Fibroblast of lung (primary cell): Measurements from ENCODE around the gene NT5C. TPM values are rescaled to one million over a fixed set of nuclear protein-coding genes. Genes with fewer than 3 reads are reported as not detected.

ENCODE experiments used
- DNase-seq, 2 donors: peaks; one replicate each; pipeline versions ENCODE4 v3.0.0 to v3.0.0-alpha.2; 2010; ENCODE audit warnings: low read depth in 2 of 2
- H2AFZ ChIP-seq: 2 replicates; pipeline ENCODE4 v1.5.1; 2012; ENCODE audit warnings: low read length, control low read depth, inconsistent platforms
- H3K27ac ChIP-seq: 2 replicates; pipeline ENCODE4 v1.5.1; 2011; ENCODE audit warnings: low read length, control low read depth; ENCODE audit not compliant: insufficient read depth
- H3K27me3 ChIP-seq: 2 replicates; pipeline ENCODE4 v1.5.1; 2011; ENCODE audit warnings: mild to moderate bottlenecking, low read length; ENCODE audit not compliant: control insufficient read depth, insufficient read depth
- H3K36me3 ChIP-seq: 2 replicates; pipeline ENCODE4 v1.5.1; 2011; ENCODE audit warnings: low read length; ENCODE audit not compliant: control insufficient read depth, insufficient read depth
- H3K4me1 ChIP-seq: 2 replicates; pipeline ENCODE4 v1.5.1; 2011; ENCODE audit warnings: low read length; ENCODE audit not compliant: control insufficient read depth, insufficient read depth; ENCODE audit errors: extremely low read depth
- H3K4me2 ChIP-seq: 2 replicates; pipeline ENCODE4 v1.5.1; 2011; ENCODE audit warnings: low read length, control low read depth; ENCODE audit not compliant: insufficient read depth; ENCODE audit errors: extremely low read depth
- H3K4me3 ChIP-seq, 4 experiments: fragments of 200-600 bp in 1 of 4; sonication (generic) in 1 of 4; replicated peaks in 1 of 4; 2 replicates each; pipeline ENCODE4 v1.5.1; 2011 to 2016; ENCODE audit warnings: low read length in 4 of 4, low read depth in 3 of 4, mild to moderate bottlenecking in 3 of 4, control low read depth in 2 of 4, inconsistent platforms in 1 of 4, mixed read lengths in 1 of 4; ENCODE audit not compliant: insufficient read depth in 1 of 4; ENCODE audit errors: control extremely low read depth in 1 of 4
- H3K79me2 ChIP-seq: 2 replicates; pipeline ENCODE4 v1.5.1; 2012; ENCODE audit warnings: mild to moderate bottlenecking, low read length, inconsistent platforms; ENCODE audit not compliant: control insufficient read depth, insufficient read depth
- H3K9ac ChIP-seq: 2 replicates; pipeline ENCODE4 v1.5.1; 2011; ENCODE audit warnings: mild to moderate bottlenecking, low read length, control low read depth; ENCODE audit not compliant: insufficient read depth
- H3K9me3 ChIP-seq: 2 replicates; pipeline ENCODE4 v1.5.1; 2012; ENCODE audit warnings: low read depth, low read length; ENCODE audit not compliant: control insufficient read depth, insufficient read depth
- H4K20me1 ChIP-seq: 2 replicates; pipeline ENCODE4 v1.5.1; 2011; ENCODE audit warnings: low read length; ENCODE audit not compliant: control insufficient read depth, insufficient read depth; ENCODE audit errors: extremely low read depth
- CTCF ChIP-seq, 2 donors: IDR thresholded peaks in 1 of 2; conservative IDR thresholded peaks in 1 of 2; 1 replicate in 1 of 2; 2 replicates in 1 of 2; pipeline ENCODE4 v1.5.1; 2011 to 2012; ENCODE audit warnings: low read length in 2 of 2, control low read depth in 1 of 2, inconsistent platforms in 1 of 2, low read depth in 1 of 2, mild to moderate bottlenecking in 1 of 2
- EZH2 ChIP-seq: IDR thresholded peaks from 2 replicates; pipeline ENCODE4 v1.5.1; 2012; ENCODE audit warnings: low read length, control low read depth, mild to moderate bottlenecking; ENCODE audit errors: missing control alignments
- polyA plus RNA-seq, 2 donors: library from polyadenylated mRNA; depleted of rRNA in 1 of 2; stranded (reverse) in 1 of 2; unstranded in 1 of 2; fragments of >200 nt; gene quantifications; 2 replicates each; pipeline ENCODE4 v1.2.1, GENCODE V29; 2011 to 2012; ENCODE audit warnings: missing spikeins in 1 of 2
- total RNA-seq: library from RNA; depleted of rRNA; stranded (reverse); fragments of >200 nt; gene quantifications from 2 replicates; pipeline ENCODE4 v1.2.1, GENCODE V29; 2014

NT5C gene
- total and polyA plus RNA-seq, 2 donors (not counting 1 experiment from before 2014, with no cell fraction given): 18.6 to 29.9 TPM

DNA sequence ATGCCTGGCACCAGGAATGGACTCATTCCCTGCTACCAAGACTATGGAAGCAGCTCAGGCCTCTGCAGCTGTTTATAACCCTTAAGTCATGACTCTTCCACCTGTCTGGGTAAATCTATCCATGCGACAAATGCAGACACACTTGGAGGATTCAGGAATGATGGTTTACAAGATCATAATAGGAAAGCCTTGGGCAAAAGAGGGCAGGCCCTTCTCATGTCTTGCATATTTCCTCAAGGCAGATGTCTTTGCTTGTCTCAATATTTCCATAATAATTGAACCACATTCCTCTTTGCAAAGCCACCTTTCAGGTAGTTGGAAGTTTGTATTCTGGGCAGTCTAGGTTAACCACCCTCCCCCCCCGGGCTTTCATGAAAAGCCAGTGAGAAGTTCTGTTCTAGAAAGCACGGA, 23.7 kb upstream of the NT5C start:
- Histone ChIP-seq H3K4me1 (peaks cover 8% of the 10 kb centered on the region), H3K4me2 (no peak overlapping the region), H4K20me1 (no peaks in the 10 kb centered on the region), H3K36me3 (no peaks in the 10 kb centered on the region), H3K9me3 (no peaks in the 10 kb centered on the region), H3K79me2 (peaks cover 41% of the 10 kb centered on the region), H3K9ac (no peak overlapping the region), H2AFZ (no peak overlapping the region), H3K4me3 (no peak overlapping the region), H3K27ac (no peak overlapping the region), H3K27me3 (no peaks in the 10 kb centered on the region)
- no peak for TF ChIP-seq EZH2
- no peak for TF ChIP-seq CTCF (conservative IDR thresholded peaks at IDR 0.05 in 1 of 2, IDR thresholded peaks at IDR 0.05 in 1 of 2; ENCODE audit: low read depth in 1 of 2, low read length in 2 of 2)
- DNase-seq: no peak

- TF ChIP-seq CTCF (conservative IDR thresholded peaks at IDR 0.05 in 1 of 2, IDR thresholded peaks at IDR 0.05 in 1 of 2; ENCODE audit: low read depth in 1 of 2, low read length in 2 of 2) (no peak), EZH2 (no peak)
- peak within 1 kb of the TSS; percentile 80 for H3K27ac ChIP-seq
- peak within 1 kb of the TSS; percentile 89 for H2AFZ ChIP-seq
- no peaks in the 10 kb centered on the region for H3K27me3 ChIP-seq
- H3K9ac ChIP-seq: peak within 1 kb of the TSS; percentile 93
- H3K4me3 ChIP-seq: peak within 1 kb of the TSS; percentile 89 to 96 (median 96)
- no peaks in the 10 kb centered on the region for H4K20me1 ChIP-seq
- peaks cover 8% of the 10 kb centered on the region for H3K4me1 ChIP-seq
- H3K36me3 ChIP-seq: no peaks in the 10 kb centered on the region
- H3K9me3 ChIP-seq: no peaks in the 10 kb centered on the region
- DNase-seq: peak; percentile 98 to 99
- H3K4me2 ChIP-seq: peak within 1 kb of the TSS; percentile 98
- peaks cover 48% of the 10 kb centered on the region for H3K79me2 ChIP-seq
These were observed 22.9 kb upstream of the NT5C start, which contains the start of gene JPT1 for GRCh38 chr17:75154195-75155106. JPT1 (minus strand) TSS chr17:75154512; CDS start chr17:75154397, 115 bp downstream.

DNA sequence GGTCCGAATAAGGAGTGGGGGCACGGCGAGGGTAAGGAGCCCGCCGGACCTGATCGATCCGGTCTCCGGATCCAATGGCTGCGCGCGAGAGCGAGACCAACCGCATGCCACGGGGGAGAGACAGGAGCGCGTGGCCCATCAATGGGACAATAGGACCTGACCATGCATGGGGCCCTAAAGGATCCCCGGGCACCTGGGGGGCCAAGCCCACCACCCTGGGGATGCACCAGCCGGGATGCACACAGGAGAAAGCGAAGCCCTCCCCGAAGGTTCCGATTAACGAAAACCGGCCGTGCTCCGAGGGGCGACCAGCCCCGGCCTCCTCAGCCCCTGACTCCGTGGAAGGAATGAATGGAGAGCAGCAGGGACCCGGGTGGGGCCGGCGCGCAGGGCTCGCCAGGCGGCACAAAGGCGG, 22.2 kb upstream of the NT5C start:
- TF ChIP-seq EZH2 (no peak), CTCF (conservative IDR thresholded peaks at IDR 0.05 in 1 of 2, IDR thresholded peaks at IDR 0.05 in 1 of 2; ENCODE audit: low read depth in 1 of 2, low read length in 2 of 2) (no peak)
- Histone ChIP-seq H3K9me3 (no peaks in the 10 kb centered on the region), H3K4me2 (peak overlapping the region; percentile 80), H3K27ac (peak overlapping the region; percentile 80), H3K79me2 (peaks cover 53% of the 10 kb centered on the region), H3K4me3 (peak overlapping the region; percentile 89 to 96 (median 96)), H2AFZ (no peak overlapping the region), H3K9ac (peak overlapping the region; percentile 93), H4K20me1 (no peaks in the 10 kb centered on the region), H3K36me3 (no peaks in the 10 kb centered on the region), H3K27me3 (no peaks in the 10 kb centered on the region), H3K4me1 (peaks cover 8% of the 10 kb centered on the region)
- DNase-seq: no peak
